CD4-positive, alpha-beta T cell treated with Interleukin-1 beta for 1 hour (primary cell): Measurements from ENCODE around the gene LRRC56.

ENCODE experiments used
- DNase-seq, 2 donors: peaks; one replicate each; pipeline ENCODE4 v3.0.0-alpha.2; 2020 to 2022

LRRC56 gene, protein sequence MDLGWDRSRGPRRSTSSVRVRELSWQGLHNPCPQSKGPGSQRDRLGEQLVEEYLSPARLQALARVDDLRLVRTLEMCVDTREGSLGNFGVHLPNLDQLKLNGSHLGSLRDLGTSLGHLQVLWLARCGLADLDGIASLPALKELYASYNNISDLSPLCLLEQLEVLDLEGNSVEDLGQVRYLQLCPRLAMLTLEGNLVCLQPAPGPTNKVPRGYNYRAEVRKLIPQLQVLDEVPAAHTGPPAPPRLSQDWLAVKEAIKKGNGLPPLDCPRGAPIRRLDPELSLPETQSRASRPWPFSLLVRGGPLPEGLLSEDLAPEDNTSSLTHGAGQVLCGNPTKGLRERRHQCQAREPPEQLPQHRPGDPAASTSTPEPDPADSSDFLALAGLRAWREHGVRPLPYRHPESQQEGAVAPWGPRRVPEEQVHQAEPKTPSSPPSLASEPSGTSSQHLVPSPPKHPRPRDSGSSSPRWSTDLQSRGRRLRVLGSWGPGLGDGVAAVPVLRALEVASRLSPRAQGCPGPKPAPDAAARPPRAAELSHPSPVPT

DNA sequence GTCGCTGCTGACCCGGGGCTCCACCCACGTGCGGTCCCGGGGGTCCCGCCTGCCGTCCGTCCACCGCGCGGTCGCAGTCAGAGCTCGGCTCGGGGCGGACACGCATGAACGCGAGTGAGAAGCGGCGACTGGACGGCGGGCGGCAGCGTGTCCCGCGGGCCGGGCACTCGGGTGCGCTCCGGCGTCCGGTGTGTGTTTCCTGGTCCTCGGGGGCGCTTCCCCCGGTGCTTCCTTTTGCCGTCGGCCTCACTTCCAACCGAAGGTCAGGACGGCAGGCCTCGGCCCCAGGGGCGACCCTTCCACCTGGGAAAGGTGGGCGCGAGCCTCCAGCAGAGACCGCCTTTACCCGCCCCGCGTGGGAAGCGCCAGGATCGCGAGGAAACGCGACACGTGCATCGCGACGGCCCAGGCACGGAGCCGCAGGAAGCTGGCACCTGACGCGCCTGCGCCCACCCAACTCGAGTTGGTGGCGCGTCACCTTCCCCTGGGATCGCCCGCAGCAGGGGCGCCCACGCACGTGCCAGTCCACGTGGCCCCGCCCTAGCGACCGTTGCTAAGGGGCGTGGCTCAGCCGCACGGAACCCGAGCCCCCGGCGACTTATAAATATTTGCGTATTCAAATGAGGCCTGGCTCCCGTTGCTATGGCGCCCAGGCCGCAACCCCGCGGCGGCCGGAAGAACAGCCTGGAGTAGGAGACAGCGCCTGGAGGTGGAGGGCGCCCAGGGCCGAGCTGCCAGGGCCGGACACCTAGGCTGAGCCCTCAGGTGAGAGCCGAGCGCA lies at the start of gene LRRC56:
TSS of gene LRRC56 (plus strand) at position 687 of the 781 bp plus-strand sequence. CDS start 3,158 bp downstream, outside the sequence.
- peak; percentile 96 to 97 for DNase-seq

DNA sequence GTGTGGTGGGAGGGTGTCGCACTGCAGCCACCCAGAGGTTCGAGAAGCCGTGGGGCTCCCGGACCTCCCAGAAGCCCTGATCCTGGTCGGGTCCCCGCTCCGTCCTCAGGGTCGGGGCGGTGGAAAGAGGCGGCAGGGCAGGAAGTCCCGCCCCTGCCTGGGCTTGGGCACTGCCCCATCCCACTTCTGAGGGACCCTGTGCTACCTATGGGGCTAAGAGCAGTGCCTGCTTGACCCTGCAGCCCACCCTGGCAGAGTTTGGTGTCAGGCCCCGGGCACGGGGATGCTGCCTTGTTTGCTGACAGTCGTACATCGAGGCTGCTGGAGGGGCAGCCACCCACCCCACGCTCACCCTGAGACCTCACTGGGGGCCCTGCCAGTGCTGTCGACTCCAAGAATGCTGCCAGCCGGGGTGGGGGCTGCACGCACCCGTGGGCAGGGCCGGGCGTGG lies 49.7 kb upstream of the LRRC56 start:
- no peak for DNase-seq

DNA sequence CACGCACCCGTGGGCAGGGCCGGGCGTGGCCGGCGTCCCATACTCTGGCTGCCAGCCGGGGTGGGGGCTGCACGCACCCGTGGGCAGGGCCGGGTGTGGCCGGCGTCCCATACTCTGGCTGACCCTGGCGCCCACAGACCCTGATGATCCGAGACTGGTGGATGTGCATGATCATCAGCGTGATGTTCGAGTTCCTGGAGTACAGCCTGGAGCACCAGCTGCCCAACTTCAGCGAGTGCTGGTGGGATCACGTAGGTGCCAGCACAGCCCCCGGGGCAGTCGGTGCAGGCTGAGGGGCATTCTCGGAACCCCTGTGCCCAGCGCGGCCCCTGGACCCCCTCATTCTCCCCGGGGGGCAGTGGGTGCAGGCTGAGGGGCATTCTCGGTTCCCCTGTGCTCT lies 49.3 kb upstream of the LRRC56 start:
- no peak for DNase-seq

DNA sequence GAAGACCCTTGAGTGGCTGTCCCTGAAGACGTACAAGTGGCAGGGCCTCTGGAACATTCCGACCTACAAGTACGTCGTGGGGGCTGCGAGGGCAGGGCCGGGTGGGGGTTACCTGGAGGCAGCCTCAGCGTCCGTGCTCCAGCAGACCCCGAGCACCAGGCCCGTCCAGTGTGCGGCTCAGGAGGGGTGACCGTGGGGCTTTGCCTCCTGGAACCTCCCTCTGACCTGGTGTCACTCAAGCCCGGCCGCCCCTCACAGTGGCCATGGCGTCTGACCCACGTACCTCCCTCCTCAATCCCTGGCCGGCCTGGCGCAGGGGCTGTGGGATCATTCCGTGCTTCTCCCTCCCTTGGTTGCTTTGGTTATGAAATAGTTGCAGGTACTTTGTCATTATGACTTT lies 48.7 kb upstream of the LRRC56 start:
- no peak for DNase-seq

DNA sequence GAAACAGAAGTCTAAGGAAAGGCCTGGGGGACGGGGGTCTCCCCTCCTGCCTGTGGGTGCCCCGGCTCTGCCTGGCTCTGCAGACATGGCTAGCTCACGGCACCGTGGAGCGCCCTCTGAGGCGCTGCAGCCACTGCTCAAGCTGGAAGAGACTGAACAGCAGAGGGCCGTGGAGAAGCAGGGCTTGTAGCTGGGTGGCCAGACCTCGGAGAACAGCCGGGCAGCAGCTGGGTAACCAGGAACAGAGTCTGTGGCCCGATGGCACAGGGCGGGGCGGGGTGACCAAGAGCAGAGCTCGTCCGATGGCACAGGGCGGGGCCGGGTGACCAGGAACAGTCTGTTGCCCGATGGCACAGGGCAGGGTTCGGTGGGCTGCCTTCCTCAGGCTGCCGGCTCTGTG lies 48.3 kb upstream of the LRRC56 start:
- DNase-seq, result no peak

DNA sequence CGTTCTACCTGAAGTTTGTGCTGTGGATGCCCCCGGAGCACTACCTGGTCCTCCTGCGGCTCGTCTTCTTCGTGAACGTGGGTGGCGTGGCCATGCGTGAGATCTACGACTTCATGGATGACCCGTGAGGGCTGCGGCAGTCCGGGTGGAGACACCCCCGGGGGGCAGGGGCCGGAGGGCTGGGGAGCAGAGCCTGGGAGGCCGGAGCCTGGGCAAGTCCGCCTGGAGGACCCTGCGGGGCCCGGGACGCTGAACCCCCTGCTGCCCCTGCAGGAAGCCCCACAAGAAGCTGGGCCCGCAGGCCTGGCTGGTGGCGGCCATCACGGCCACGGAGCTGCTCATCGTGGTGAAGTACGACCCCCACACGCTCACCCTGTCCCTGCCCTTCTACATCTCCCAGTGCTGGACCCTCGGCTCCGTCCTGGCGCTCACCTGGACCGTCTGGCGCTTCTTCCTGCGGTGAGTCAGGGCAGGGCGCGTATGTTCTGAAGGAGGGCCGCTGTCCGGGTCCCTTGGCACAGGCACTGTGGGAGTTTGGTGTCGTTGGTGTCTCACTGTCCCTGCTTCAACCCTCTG lies 47.6 kb upstream of the LRRC56 start:
- DNase-seq, result no peak

DNA sequence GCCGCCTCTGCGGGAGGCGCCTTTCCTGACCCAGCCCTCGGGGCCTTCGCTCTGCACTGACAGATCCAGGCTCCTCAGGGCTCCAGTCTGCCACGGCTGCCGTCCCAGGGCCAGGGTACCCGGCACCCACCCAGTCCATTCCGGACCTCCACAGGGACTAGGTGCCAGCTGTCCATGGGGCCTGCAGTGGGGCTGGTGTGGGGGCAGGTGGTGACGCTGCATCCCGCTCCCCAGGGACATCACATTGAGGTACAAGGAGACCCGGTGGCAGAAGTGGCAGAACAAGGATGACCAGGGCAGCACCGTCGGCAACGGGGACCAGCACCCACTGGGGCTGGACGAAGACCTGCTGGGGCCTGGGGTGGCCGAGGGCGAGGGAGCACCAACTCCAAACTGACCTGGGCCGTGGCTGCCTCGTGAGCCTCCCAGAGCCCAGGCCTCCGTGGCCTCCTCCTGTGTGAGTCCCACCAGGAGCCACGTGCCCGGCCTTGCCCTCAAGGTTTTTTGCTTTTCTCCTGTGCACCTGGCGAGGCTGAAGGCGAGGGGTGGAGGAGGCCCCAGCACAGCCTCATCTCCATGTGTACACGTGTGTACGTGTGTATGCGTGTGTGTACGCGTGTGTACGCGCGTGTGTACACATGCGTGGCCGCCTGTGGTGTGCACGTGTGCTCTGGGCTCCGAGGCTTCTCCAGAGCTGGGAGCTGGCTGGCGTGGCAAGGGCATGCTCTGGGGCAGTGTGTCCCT lies 47.0 kb upstream of the LRRC56 start:
- no peak for DNase-seq

DNA sequence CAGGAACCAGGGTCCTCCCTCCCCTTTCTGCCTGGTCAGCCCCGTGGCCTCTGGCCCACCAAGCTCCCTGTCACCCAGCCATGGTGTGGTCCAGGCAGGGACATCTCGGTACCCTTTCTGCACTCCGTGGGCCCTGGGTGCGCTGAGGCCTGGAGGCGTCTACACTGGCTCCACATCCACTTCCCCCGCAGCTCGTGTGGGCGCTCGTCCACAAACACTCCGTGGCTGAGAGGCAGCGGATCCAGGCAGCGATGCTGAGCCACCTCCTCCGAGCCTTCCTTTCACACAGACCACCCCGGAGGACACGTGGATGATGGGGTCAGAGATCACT lies 46.4 kb upstream of the LRRC56 start:
- DNase-seq, result no peak

DNA sequence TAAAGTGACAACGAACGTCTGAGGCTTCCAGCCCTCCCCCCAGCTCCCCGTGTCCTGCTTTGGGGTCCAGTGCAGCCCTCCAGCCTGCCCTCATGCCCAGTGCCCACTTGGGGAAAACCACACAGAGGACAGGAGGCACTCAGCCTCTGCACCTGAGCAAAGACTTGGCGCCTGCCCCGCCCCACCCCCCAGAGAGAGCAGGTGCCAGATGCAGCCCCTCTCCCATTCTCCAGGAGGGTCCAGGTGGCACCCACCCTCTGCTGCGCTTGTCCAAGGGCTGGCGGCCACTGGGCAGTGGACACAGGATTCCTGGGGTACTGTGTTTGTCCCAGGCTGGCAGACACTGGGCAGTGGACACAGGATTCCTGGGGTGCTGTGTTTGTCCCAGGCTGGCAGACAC lies 46.0 kb upstream of the LRRC56 start:
- no peak for DNase-seq

DNA sequence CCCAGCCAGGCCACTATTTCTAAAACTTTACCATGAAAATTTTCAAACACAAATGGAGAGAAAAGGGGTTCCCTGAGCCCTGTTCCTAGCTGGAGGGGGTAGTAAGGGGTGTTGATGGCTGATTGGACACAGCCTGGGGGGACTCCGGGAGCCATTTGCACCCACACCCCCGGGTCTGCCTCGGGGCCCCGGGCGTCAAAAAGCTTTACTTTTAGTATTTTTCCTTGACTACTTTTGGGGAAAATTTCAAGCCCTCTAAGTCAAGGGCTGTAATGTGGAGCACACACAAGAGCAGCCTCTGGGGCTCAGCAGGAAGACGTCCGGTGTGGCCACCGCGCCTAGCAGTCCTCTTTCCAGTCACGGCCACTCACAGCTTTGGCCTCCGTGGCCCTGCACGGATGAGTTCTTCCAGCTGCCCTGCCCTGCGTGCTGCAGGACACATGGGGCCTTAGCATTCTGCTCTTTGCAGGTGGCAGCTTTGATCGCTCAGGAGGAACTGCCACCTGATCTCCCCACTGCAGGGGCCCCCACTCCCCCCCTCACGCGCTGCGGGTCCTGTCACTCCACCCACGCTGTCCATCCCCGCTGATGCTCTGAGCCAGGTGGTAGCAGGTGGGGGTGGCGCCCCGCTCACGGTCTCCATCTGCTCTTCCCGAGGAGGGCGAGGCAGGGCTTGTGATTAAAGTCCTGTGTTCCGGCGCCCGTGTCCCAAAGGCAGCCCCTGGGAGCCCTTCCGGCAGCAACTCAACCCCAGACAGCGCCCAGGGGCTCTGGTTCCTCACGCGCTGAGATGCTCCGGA lies 44.7 kb upstream of the LRRC56 start:
- no peak for DNase-seq

DNA sequence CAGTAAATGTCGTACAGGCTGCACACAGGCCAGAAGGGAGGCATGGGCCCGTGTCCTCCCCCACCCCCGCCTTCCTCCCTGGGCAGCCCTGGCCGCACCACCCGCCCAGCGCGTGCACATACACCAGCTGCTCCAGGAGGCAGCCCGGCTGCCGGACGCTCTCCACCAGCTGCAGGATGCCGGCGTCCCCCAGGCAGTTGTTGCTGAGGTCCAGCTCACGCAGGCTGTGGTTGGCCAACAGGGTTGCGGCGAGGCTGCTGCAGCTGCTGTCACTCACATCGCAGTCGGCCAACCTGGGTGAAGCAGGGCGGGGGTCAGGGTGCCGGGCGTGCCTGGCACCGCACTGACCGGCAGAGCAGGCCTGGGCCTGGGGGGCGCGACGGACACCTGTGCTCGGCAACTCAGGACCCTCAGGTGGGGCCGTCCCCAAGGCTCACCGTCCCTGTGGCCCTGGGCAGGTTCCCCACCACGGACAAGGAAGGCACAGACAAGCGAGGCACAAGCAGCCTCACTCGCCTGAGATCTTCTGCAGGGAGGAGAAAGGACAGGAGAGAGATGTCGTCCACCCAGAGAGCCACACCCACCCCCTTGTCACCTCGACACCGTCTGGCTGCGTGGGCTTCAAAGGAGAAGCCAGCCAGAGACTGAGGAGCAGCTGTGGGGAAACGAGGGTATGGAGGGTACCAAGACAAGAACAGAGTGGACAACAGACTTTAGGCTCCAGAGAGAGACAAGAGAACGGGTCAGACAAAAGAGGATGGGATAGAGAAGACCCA lies 42.4 kb upstream of the LRRC56 start:
- DNase-seq, result no peak

DNA sequence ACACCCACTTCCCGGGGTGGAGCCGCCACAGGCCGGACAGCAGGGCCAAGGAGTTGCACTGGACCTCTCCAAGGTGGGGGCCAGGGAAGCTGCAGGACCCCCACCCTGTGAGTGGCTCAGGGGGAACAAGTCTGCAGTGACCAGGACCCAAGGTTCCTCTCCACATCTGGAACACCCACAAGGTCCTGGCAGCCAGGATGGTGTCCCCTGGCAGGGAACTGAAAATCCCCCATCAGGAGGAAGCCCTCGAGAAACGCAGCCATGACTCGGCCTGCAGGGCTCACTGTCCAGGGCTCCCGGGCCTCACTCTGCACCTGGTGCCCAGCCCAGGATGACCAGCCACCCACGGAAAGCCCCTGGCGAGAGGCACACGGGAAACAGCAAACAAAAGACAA lies 41.8 kb upstream of the LRRC56 start:
- no peak for DNase-seq

DNA sequence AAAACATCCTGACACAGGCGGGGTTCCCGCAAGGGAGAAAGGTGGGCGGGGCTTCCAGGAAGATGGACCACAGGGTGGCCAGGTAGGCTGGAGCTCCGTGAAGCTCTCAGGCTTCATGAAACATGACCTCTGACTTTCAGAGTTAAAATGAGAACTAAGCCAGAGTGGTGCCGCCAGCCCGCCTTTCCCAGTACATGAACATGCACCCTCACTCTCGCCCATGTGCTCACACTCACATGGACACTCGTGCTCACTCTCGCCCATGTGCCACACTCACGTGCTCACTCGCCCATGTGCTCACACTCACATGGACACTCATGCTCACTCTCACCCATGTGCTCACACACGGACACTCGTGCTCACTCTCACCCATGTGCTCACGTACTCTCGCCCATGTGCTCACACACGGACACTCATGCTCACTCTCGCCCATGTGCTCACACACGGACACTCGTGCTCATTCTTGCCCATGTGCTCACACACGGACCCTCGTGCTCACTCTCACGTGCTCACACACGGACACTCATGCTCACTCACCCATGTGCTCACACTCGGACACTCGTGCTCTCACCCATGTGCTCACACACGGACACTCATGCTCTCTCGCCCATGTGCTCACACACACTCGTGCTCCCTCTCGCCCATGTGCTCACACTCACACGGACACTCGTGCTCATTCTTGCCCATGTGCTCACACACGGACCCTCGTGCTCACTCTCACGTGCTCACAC lies 40.3 kb upstream of the LRRC56 start:
- no peak for DNase-seq

DNA sequence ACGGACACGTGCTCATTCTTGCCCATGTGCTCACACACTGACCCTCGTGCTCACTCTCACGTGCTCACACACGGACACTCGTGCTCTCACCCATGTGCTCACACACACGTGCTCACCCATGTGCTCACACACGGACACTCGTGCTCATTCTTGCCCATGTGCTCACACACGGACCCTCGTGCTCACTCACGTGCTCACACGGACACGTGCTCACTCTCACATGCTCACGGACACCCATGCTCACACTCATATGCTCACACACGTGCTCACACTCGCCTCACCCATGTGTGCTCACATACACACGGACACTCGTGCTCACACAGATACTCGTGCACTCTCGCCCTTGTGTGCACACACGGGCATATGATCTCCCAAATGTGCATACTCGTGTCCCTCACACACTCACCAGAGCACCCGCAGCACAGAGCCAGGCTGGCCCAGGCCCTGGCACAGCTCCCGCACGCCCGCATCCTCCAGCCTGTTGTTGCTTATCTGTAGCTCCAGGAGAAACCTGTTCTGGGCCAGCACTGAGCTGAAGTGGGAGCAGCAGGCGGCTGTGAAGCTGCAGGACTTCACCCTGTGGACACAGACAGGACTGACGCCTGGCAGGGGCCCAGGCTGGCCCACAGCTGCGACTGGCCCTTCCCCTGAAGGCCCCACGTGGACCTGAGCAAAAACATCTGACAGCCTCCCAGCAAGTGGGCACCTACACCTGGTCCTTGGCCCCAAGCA lies 39.6 kb upstream of the LRRC56 start:
- DNase-seq, result no peak

DNA sequence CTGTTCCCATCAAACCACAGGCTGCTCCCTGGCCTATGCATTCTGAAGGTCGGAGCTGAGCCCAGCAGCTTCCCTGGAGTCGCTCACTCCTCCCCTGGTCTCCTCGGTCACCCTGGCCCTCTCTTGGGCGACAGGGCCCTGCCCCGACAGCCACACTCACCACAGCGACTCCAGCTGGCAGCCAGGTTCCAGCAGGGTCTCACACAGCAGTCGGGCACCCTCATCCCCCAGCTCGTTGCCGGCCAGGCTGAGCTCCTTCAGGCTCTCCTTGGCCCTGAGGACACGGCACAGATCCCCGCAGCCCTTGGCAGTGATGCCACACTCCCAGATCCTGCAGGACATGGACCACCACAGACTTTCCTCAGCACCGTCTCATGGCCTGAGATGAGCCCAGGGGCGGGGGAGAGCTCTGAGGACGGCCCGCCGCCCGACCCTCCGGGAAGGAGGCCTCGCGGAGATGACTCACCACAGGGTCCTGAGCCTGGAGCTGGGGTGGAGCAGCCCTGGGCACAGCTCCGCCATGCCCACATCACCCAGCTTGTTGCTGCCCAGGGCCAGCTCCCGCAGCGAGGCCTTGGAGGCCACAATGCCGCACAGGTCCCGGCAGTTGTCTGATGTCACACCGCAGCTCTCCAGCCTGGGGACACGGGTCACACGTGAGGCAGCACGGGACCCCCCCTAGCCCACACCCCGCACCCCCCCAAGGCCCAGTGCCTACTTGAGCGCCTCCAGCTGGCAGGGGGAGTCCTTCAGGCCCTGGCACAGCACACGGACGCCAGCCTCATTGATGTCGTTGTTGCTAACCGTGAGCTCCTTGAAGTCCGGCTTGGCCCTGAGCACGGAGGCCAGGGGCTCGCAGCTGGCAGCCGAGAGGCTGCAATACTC lies 38.8 kb upstream of the LRRC56 start:
- DNase-seq, result no peak

DNA sequence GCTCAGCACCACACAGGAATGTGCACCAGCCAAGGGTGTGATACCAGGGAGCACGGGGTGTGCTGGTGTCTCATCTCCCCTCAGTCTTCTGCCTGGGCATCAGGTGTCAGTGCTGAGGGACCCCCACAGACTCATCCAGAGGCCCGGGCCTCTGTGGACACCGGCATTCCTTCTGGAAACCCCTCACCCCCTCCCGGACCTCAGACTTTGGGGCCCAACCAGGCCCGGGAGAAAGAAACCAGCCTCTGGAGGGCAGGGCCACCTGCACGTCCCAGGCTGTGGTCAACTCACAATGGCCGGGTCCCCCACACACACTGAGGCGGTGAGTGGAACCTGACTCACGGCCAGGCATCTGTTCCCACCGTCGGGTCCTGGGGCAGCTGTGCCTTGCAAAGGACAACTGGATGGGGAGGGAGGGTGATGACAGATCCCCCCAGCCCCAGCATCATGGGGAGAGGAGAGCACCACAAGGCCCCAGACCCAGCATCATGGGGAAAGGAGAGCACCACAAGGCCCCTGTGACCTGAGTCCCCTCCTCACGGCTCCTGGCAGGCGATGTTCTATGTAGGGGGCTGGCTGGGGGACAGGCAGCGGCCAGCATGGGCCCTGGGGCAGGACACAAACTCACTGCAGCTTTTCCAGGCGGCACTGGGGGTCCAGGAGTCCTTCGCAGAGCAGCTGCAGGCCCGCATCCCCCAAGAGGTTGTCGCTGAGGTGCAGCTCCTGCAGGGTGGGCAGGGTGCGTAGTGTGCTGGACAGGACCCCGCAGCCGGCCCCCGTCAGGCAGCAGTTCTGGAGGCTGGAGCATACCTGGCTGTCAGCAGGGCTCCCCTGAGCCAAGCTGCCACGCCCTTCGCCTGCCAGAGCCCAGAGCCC lies 37.9 kb upstream of the LRRC56 start:
- no peak for DNase-seq

DNA sequence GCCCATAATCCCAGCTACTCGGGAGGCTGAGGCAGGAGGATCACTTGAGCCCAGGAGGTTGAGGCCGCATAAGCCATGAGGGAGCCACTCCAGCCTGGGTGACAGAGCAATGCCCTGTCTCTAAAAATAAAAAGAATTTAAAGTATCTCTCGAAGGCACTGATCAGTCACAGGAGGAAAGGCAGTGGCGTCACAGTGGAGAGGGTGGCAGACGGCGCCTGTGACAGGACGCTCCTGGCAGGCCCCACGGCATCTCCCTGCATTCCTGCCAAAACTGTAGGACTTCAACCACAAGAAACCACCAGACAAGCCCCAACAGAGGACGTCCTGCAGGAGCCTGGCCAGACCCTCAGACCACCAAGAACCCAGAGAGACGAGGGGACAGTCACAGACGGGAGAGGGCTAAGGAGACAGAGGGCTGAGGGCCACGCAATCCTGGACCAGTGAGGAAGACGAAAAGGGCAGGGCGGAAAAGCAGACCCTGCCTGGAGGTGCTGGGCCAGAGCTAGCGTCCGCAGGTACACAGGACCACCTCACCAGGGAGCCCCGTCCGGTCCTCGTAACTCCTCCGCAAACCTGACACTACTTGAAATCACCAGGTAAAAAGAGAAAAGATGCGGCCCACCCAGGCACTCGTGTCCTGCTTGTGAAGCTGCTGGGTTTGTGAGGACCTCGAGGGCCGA lies 36.2 kb upstream of the LRRC56 start:
- no peak for DNase-seq
